IMR-90 (cell line): Measurements from ENCODE around the gene RAD52. TPM values are rescaled to one million over a fixed set of nuclear protein-coding genes. Genes with fewer than 3 reads are reported as not detected.

ENCODE experiments used
- ATAC-seq: fragments of 200-7000 bp; cut with Tn5 transposase; 2 replicates; pipeline ENCODE4 v1.9.1; 2020; ENCODE audit warnings: low read depth, mild to moderate bottlenecking, moderate library complexity
- BruUV-seq: library from RNA; stranded (reverse); fragments of 400-500 nt; replicated peaks from 2 replicates; lab custom pipeline; 2021; lab: Mats Ljungman, UMichigan
- CTCF ChIA-PET: fragments of 300-600 bp; formaldehyde crosslinking; extraction: SDS; loops from one replicate; lab custom pipeline; 2021; ENCODE audit warnings: antibody characterized with exemption; lab: Yijun Ruan, JAX
- POLR2A ChIA-PET: fragments of 300-600 bp; sonication (Branson Sonifier 250); formaldehyde crosslinking; loops from one replicate; lab custom pipeline; 2022; ENCODE audit warnings: antibody characterized with exemption; ENCODE audit not compliant: unreplicated experiment; lab: Charles Lee
- DNase-seq: peaks from one replicate; pipeline ENCODE4 v3.0.0; 2013
- H2AFZ ChIP-seq: replicated peaks from 2 replicates; pipeline ENCODE3; 2013; ENCODE audit warnings: low read length, mild to moderate bottlenecking; ENCODE audit not compliant: poor library complexity
- H2AK5ac ChIP-seq: 2 replicates; pipeline ENCODE4 v1.6.1; 2013; ENCODE audit warnings: low read depth, low read length, inconsistent platforms
- H2AK9ac ChIP-seq: replicated peaks from 2 replicates; pipeline ENCODE3; 2013; ENCODE audit warnings: mild to moderate bottlenecking, low read depth, low read length, moderate library complexity; ENCODE audit not compliant: poor library complexity
- H2BK120ac ChIP-seq: 2 replicates; pipeline ENCODE4 v1.6.1; 2013; ENCODE audit warnings: low read depth, low read length, inconsistent platforms
- H2BK15ac ChIP-seq: 3 replicates; pipeline ENCODE4 v1.6.1; 2013; ENCODE audit warnings: low read depth, low read length, inconsistent platforms
- H2BK20ac ChIP-seq: 2 replicates; pipeline ENCODE4 v1.6.1; 2013; ENCODE audit warnings: low read depth, mild to moderate bottlenecking, inconsistent platforms, low read length, moderate library complexity
- H2BK5ac ChIP-seq: 2 replicates; pipeline ENCODE4 v1.6.1; 2013; ENCODE audit warnings: mild to moderate bottlenecking, low read depth, low read length, inconsistent platforms; ENCODE audit not compliant: poor library complexity, severe bottlenecking
- H3K14ac ChIP-seq: replicated peaks from 2 replicates; pipeline ENCODE4 v1.6.1; 2013; ENCODE audit warnings: low read depth, low read length, inconsistent platforms
- H3K18ac ChIP-seq: 2 replicates; pipeline ENCODE4 v1.6.1; 2013; ENCODE audit warnings: low read depth, low read length, control low read depth
- H3K23ac ChIP-seq: 2 replicates; pipeline ENCODE4 v1.6.1; 2013; ENCODE audit warnings: low read depth, low read length, inconsistent platforms
- H3K27ac ChIP-seq: 2 replicates; pipeline ENCODE4 v1.5.1; 2013; ENCODE audit warnings: mild to moderate bottlenecking, control low read depth, low read length; ENCODE audit not compliant: insufficient read depth
- H3K27me3 ChIP-seq: 2 replicates; pipeline ENCODE4 v1.6.1; 2013; ENCODE audit warnings: low read length; ENCODE audit not compliant: control insufficient read depth, insufficient read depth
- H3K36me3 ChIP-seq: 2 replicates; pipeline ENCODE4 v1.6.1; 2013; ENCODE audit warnings: low read length, mixed read lengths; ENCODE audit not compliant: control insufficient read depth, insufficient read depth
- H3K4ac ChIP-seq: 2 replicates; pipeline ENCODE4 v1.6.1; 2013; ENCODE audit warnings: low read depth, low read length, inconsistent platforms
- H3K4me1 ChIP-seq: 2 replicates; pipeline ENCODE4 v1.6.1; 2013; ENCODE audit warnings: low read length, mixed read lengths; ENCODE audit not compliant: control insufficient read depth, insufficient read depth
- H3K4me2 ChIP-seq: 2 replicates; pipeline ENCODE4 v1.6.1; 2013; ENCODE audit warnings: low read depth, mild to moderate bottlenecking, control low read depth, low read length, moderate library complexity
- H3K4me3 ChIP-seq: 2 replicates; pipeline ENCODE4 v1.5.1; 2013; ENCODE audit warnings: low read depth, mild to moderate bottlenecking, control low read depth, low read length, moderate library complexity; ENCODE audit not compliant: insufficient read depth
- H3K56ac ChIP-seq: 2 replicates; pipeline ENCODE4 v1.6.1; 2013; ENCODE audit warnings: low read length, inconsistent platforms; ENCODE audit not compliant: insufficient read depth; ENCODE audit errors: extremely low read depth
- H3K79me1 ChIP-seq, 2 experiments: 2 replicates each; pipeline ENCODE4 v1.6.1; 2013; ENCODE audit warnings: low read length in 2 of 2, inconsistent platforms in 1 of 2, low read depth in 1 of 2
- H3K9ac ChIP-seq: 2 replicates; pipeline ENCODE4 v1.6.1; 2013; ENCODE audit warnings: low read depth, low read length, control low read depth
- H3K9me1 ChIP-seq: 2 replicates; pipeline ENCODE4 v1.6.1; 2013; ENCODE audit warnings: low read length, inconsistent platforms; ENCODE audit not compliant: insufficient read depth
- H3K9me3 ChIP-seq: 2 replicates; pipeline ENCODE4 v1.6.1; 2013; ENCODE audit warnings: low read length; ENCODE audit not compliant: control insufficient read depth, insufficient read depth
- H4K20me1 ChIP-seq: 2 replicates; pipeline ENCODE4 v1.6.1; 2013; ENCODE audit warnings: low read length, inconsistent platforms; ENCODE audit not compliant: insufficient read depth
- H4K5ac ChIP-seq: 2 replicates; pipeline ENCODE4 v1.6.1; 2013; ENCODE audit warnings: mild to moderate bottlenecking, low read depth, low read length, control low read depth
- H4K8ac ChIP-seq, 2 experiments: 2 replicates each; pipeline ENCODE4 v1.6.1; 2013; ENCODE audit warnings: low read depth in 2 of 2, low read length in 2 of 2, control low read depth in 1 of 2, inconsistent platforms in 1 of 2
- H4K91ac ChIP-seq: 2 replicates; pipeline ENCODE4 v1.6.1; 2013; ENCODE audit warnings: low read depth, low read length, inconsistent platforms; ENCODE audit not compliant: insufficient read depth
- BHLHE40 ChIP-seq: fragments of 150-350 bp; IDR thresholded peaks from 2 replicates; pipeline ENCODE4 v1.6.1; 2016; ENCODE audit warnings: mild to moderate bottlenecking, low read depth, low read length
- CEBPB ChIP-seq: IDR thresholded peaks from 2 replicates; pipeline ENCODE4 v1.6.1; 2012; ENCODE audit warnings: low read depth, low read length, improper control_type of control experiment
- CHD1 ChIP-seq: IDR thresholded peaks from 2 replicates; pipeline ENCODE4 v1.6.1; 2012; ENCODE audit warnings: low read depth, low read length, improper control_type of control experiment
- FOS ChIP-seq: fragments of 150-350 bp; IDR thresholded peaks from 2 replicates; pipeline ENCODE4 v1.6.1; 2016; ENCODE audit warnings: low read depth, low read length
- MAZ ChIP-seq: IDR thresholded peaks from 2 replicates; pipeline ENCODE4 v1.6.1; 2012; ENCODE audit warnings: low read depth, mild to moderate bottlenecking, low read length, improper control_type of control experiment, moderate library complexity, borderline replicate concordance
- NFE2L2 ChIP-seq: fragments of 150-350 bp; IDR thresholded peaks from 2 replicates; pipeline ENCODE4 v1.6.1; 2016; ENCODE audit warnings: low read depth, mild to moderate bottlenecking, low read length
- RAD21 ChIP-seq: IDR thresholded peaks from 2 replicates; pipeline ENCODE4 v1.6.1; 2012; ENCODE audit warnings: low read length, improper control_type of control experiment
- WGBS, 2 experiments: methylation state at CpG; one replicate each; pipeline versions ENCODE4 v1.1.5 to v1.1.7; 2013; ENCODE audit warnings: missing lambda C conversion rate in 2 of 2; ENCODE audit not compliant: insufficient read length in 1 of 2; ENCODE audit errors: extremely low coverage in 2 of 2; 5-methylcytosine and 5-hydroxymethylcytosine counted together
- dilution Hi-C: fragments of 300-500 bp; cut with HindIII; formaldehyde crosslinking; loops from one replicate; pipeline ENCODE4 v1.14.3; 2018; ENCODE audit warnings: low sequenced_read_pairs; ENCODE audit not compliant: unreplicated experiment
- in situ Hi-C: fragments of 300-500 bp; cut with MboI; formaldehyde crosslinking; loops from 3 replicates; pipeline ENCODE4 v1.14.3; 2019; ENCODE audit warnings: low sequenced_read_pairs, inconsistent platforms, mixed read lengths
- intact Hi-C: fragments of 100-400 bp; cut with micrococcal nuclease; formaldehyde crosslinking; loops from 2 replicates; pipeline ENCODE4 v1.10.0; 2022
- polyA plus RNA-seq, 3 experiments: library from polyadenylated mRNA; depleted of rRNA; stranded (reverse); fragments of >200 nt; gene quantifications; 2 replicates each; pipeline ENCODE4 v1.2.3, GENCODE V29; 2012; ENCODE audit warnings: low replicate concordance in 1 of 3
- total RNA-seq: library from RNA; depleted of rRNA; stranded (reverse); fragments of >200 nt; gene quantifications from 2 replicates; pipeline ENCODE4 v1.2.3, GENCODE V29; 2012

RAD52 gene
- total and polyA plus RNA-seq, 2 of the 4 experiments (the other 2 are of a cell fraction) = 10.7 to 11.3 TPM

DNA sequence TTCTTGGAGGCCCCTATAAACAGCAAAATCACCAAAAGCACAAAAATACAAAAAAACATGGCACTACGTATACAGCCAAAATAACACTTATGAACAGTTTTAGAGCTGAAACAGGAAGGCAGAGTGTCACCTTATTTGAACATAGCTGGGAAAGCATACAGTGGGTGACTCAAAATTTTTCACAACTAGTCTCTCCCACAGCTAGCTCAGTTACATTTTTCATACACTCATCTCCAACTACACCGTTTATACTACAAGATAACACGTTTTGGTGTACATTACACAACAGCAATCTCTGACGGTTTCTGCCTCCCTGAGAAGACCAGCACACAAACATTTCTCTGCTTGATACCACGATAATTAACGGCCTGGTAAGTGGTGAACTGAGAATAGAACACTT lies 2.9 kb downstream of the RAD52 start:
- H3K27ac ChIP-seq = no peak overlapping the region
- no peaks in the 10 kb centered on the region for H3K36me3 ChIP-seq
- no TSS peak for BruUV-seq
- dilution Hi-C loops (no loop called here), in situ Hi-C loops (no loop called here), intact Hi-C loops (loop anchor here (10.0 kb wide), 1 partner anchor 148 kb away; no protein-coding TSS in a partner anchor)
- CTCF ChIA-PET = interaction anchor here (0.5 to 0.6 kb wide), 2 partner anchors 40 to 805 kb away, joined by 3 read pairs; no protein-coding TSS in a partner anchor
- H3K23ac ChIP-seq = no peak overlapping the region; the same call in 1 of the 2 replicates
- DNase-seq (peak; percentile 80), ATAC-seq (0 out of 2 replicates have a peak, but pooled peaks have one; percentile 2)
- WGBS, 2 experiments = 80% methylated on average over 1 of the region's 6 CpGs; no CpG with 5 or more reads in 1 of the 2 experiments
- H3K4me2 ChIP-seq = peak overlapping the region; percentile 13; the same call in 1 of the 2 replicates
- H3K14ac ChIP-seq = no peak overlapping the region
- no peak for TF ChIP-seq MAZ
- TF ChIP-seq RAD21 = no peak
- TF ChIP-seq CEBPB = peak; percentile 82
- no peak for TF ChIP-seq CHD1
- 0 out of 2 replicates have a peak, but pooled peaks have one; percentile 8 for TF ChIP-seq BHLHE40
- TF ChIP-seq FOS = 0 out of 2 replicates have a peak, but pooled peaks have one; percentile 20
- TF ChIP-seq NFE2L2 = no peak
- H2BK120ac ChIP-seq = no peak overlapping the region
- H2AK9ac ChIP-seq = no peak overlapping the region
- no peak overlapping the region for H3K56ac ChIP-seq
- H2BK5ac ChIP-seq = no peak overlapping the region
- peaks cover 4% of the 10 kb centered on the region for H3K4me1 ChIP-seq
- H3K79me1 ChIP-seq = peaks cover 14 to 58% of the 10 kb centered on the region in 2 experiments
- no peaks in the 10 kb centered on the region for H3K9me3 ChIP-seq
- no peak overlapping the region for H4K8ac ChIP-seq
- no peak overlapping the region for H2AK5ac ChIP-seq
- H4K91ac ChIP-seq = no peak overlapping the region
- H3K4me3 ChIP-seq = no peak overlapping the region
- no peak overlapping the region for H4K5ac ChIP-seq
- H3K9ac ChIP-seq = no peak overlapping the region
- H4K20me1 ChIP-seq = 0 out of 2 replicates have a peak, but pooled peaks cover 5% of the 10 kb centered on the region
- H3K27me3 ChIP-seq = no peaks in the 10 kb centered on the region
- H3K4ac ChIP-seq = no peak overlapping the region
- 0 out of 2 replicates have a peak, but pooled peaks cover 2% of the 10 kb centered on the region for H3K9me1 ChIP-seq
- no peak overlapping the region for H2AFZ ChIP-seq
- H2BK15ac ChIP-seq = no peak overlapping the region
- H3K18ac ChIP-seq = no peak overlapping the region
- H2BK20ac ChIP-seq = no peak overlapping the region
- POLR2A ChIA-PET = no interaction called here
